Measurements from ENCODE around the gene PYGB.

PYGB gene

GRCh38 chr20:25277051-25277801, 29.3 kb downstream of the PYGB start:
- no peak overlapping the region for H3K4me3 ChIP-seq (ENCODE audit: low read length)
- H3K9me3 ChIP-seq (ENCODE audit: low read length) = no peaks in the 10 kb centered on the region
- H3K4me1 ChIP-seq (ENCODE audit: insufficient read depth, low read length) = no peaks in the 10 kb centered on the region
- H3K27me3 ChIP-seq (ENCODE audit: insufficient read depth, low read length) = no peaks in the 10 kb centered on the region
- peaks cover 91% of the 10 kb centered on the region for H3K36me3 ChIP-seq (ENCODE audit: insufficient read depth, low read length)
- no peak overlapping the region for H2AFZ ChIP-seq (ENCODE audit: low read depth, low read length)

GRCh38 chr20:25277941-25278521, 30.1 kb downstream of the PYGB start:
- no peak overlapping the region for H3K4me3 ChIP-seq (ENCODE audit: low read length)

GRCh38 chr20:25278636-25279361, 30.9 kb downstream of the PYGB start:
- Histone ChIP-seq H3K9me3 (ENCODE audit: low read length) (no peaks in the 10 kb centered on the region), H3K4me1 (ENCODE audit: insufficient read depth, low read length) (no peaks in the 10 kb centered on the region), H3K36me3 (ENCODE audit: insufficient read depth, low read length) (peaks cover 92% of the 10 kb centered on the region), H3K27me3 (ENCODE audit: insufficient read depth, low read length) (no peaks in the 10 kb centered on the region), H3K4me3 (ENCODE audit: low read length) (no peak overlapping the region), H2AFZ (ENCODE audit: low read depth, low read length) (no peak overlapping the region)

More at GRCh38 chr20:25277941-25278521, 30.1 kb downstream of the PYGB start:
- Histone ChIP-seq H3K4me1 (ENCODE audit: insufficient read depth, low read length) (no peaks in the 10 kb centered on the region), H3K9me3 (ENCODE audit: low read length) (no peaks in the 10 kb centered on the region), H3K27me3 (ENCODE audit: insufficient read depth, low read length) (no peaks in the 10 kb centered on the region), H2AFZ (ENCODE audit: low read depth, low read length) (no peak overlapping the region), H3K36me3 (ENCODE audit: insufficient read depth, low read length) (peaks cover 90% of the 10 kb centered on the region)

GRCh38 chr20:25279403-25279802, 31.5 kb downstream of the PYGB start:
- Histone ChIP-seq H3K9me3 (ENCODE audit: low read length) (no peaks in the 10 kb centered on the region), H3K4me1 (ENCODE audit: insufficient read depth, low read length) (no peaks in the 10 kb centered on the region), H3K27me3 (ENCODE audit: insufficient read depth, low read length) (no peaks in the 10 kb centered on the region), H3K36me3 (ENCODE audit: insufficient read depth, low read length) (peaks cover 93% of the 10 kb centered on the region), H2AFZ (ENCODE audit: low read depth, low read length) (no peak overlapping the region), H3K4me3 (ENCODE audit: low read length) (no peak overlapping the region)

GRCh38 chr20:25280051-25280573, 32.2 kb downstream of the PYGB start:
- Histone ChIP-seq H3K9me3 (ENCODE audit: low read length) (no peaks in the 10 kb centered on the region), H3K4me3 (ENCODE audit: low read length) (no peak overlapping the region), H3K27me3 (ENCODE audit: insufficient read depth, low read length) (no peaks in the 10 kb centered on the region), H3K4me1 (ENCODE audit: insufficient read depth, low read length) (no peaks in the 10 kb centered on the region), H3K36me3 (ENCODE audit: insufficient read depth, low read length) (peaks cover 90% of the 10 kb centered on the region), H2AFZ (ENCODE audit: low read depth, low read length) (no peak overlapping the region)

- Histone ChIP-seq H3K4me3 (ENCODE audit: low read length) (no peak overlapping the region), H3K36me3 (ENCODE audit: insufficient read depth, low read length) (peaks cover 90% of the 10 kb centered on the region), H2AFZ (ENCODE audit: low read depth, low read length) (no peak overlapping the region), H3K9me3 (ENCODE audit: low read length) (no peaks in the 10 kb centered on the region), H3K27me3 (ENCODE audit: insufficient read depth, low read length) (no peaks in the 10 kb centered on the region), H3K4me1 (ENCODE audit: insufficient read depth, low read length) (no peaks in the 10 kb centered on the region)
Measured at GRCh38 chr20:25280574-25281535, 33.0 kb downstream of the PYGB start.

- H3K9me3 ChIP-seq (ENCODE audit: low read length) = no peaks in the 10 kb centered on the region
- no peaks in the 10 kb centered on the region for H3K4me1 ChIP-seq (ENCODE audit: insufficient read depth, low read length)
- no peaks in the 10 kb centered on the region for H3K27me3 ChIP-seq (ENCODE audit: insufficient read depth, low read length)
- H2AFZ ChIP-seq (ENCODE audit: low read depth, low read length) = no peak overlapping the region
- no peak overlapping the region for H3K4me3 ChIP-seq (ENCODE audit: low read length)
- H3K36me3 ChIP-seq (ENCODE audit: insufficient read depth, low read length) = peaks cover 91% of the 10 kb centered on the region
Measured at GRCh38 chr20:25281541-25281991, 33.7 kb downstream of the PYGB start.

GRCh38 chr20:25282034-25282781, 34.3 kb downstream of the PYGB start:
- H3K27me3 ChIP-seq (ENCODE audit: insufficient read depth, low read length) = no peaks in the 10 kb centered on the region
- no peak overlapping the region for H3K4me3 ChIP-seq (ENCODE audit: low read length)
- peaks cover 91% of the 10 kb centered on the region for H3K36me3 ChIP-seq (ENCODE audit: insufficient read depth, low read length)
- no peak overlapping the region for H2AFZ ChIP-seq (ENCODE audit: low read depth, low read length)
- no peaks in the 10 kb centered on the region for H3K9me3 ChIP-seq (ENCODE audit: low read length)
- no peaks in the 10 kb centered on the region for H3K4me1 ChIP-seq (ENCODE audit: insufficient read depth, low read length)

GRCh38 chr20:25282796-25283195, 34.9 kb downstream of the PYGB start:
- Histone ChIP-seq H3K4me3 (ENCODE audit: low read length) (no peak overlapping the region), H2AFZ (ENCODE audit: low read depth, low read length) (no peak overlapping the region), H3K4me1 (ENCODE audit: insufficient read depth, low read length) (no peaks in the 10 kb centered on the region), H3K36me3 (ENCODE audit: insufficient read depth, low read length) (peaks cover 90% of the 10 kb centered on the region), H3K9me3 (ENCODE audit: low read length) (no peaks in the 10 kb centered on the region), H3K27me3 (ENCODE audit: insufficient read depth, low read length) (no peaks in the 10 kb centered on the region)

GRCh38 chr20:25283221-25283951, 35.5 kb downstream of the PYGB start:
- Histone ChIP-seq H3K4me1 (ENCODE audit: insufficient read depth, low read length) (no peaks in the 10 kb centered on the region), H3K27me3 (ENCODE audit: insufficient read depth, low read length) (no peaks in the 10 kb centered on the region), H2AFZ (ENCODE audit: low read depth, low read length) (no peak overlapping the region), H3K9me3 (ENCODE audit: low read length) (no peaks in the 10 kb centered on the region), H3K4me3 (ENCODE audit: low read length) (no peak overlapping the region), H3K36me3 (ENCODE audit: insufficient read depth, low read length) (peaks cover 90% of the 10 kb centered on the region)

- Histone ChIP-seq H2AFZ (ENCODE audit: low read depth, low read length) (no peak overlapping the region), H3K9me3 (ENCODE audit: low read length) (no peaks in the 10 kb centered on the region), H3K4me1 (ENCODE audit: insufficient read depth, low read length) (no peaks in the 10 kb centered on the region), H3K27me3 (ENCODE audit: insufficient read depth, low read length) (no peaks in the 10 kb centered on the region), H3K36me3 (ENCODE audit: insufficient read depth, low read length) (peaks cover 90% of the 10 kb centered on the region), H3K4me3 (ENCODE audit: low read length) (no peak overlapping the region)
Measured at GRCh38 chr20:25284131-25284601, 36.3 kb downstream of the PYGB start.

All from neuron (in vitro differentiated cells).